HepG2 (cell line): Measurements from ENCODE around the gene STYXL1. TPM values are rescaled to one million over a fixed set of nuclear protein-coding genes. Genes with fewer than 3 reads are reported as not detected.

Source experiments
- ATAC-seq: fragments of 200-7000 bp; cut with Tn5 transposase; 3 replicates; pipeline ENCODE4 v1.9.1; 2020; ENCODE audit warnings: mild to moderate bottlenecking, moderate library complexity
- BruUV-seq: library from RNA; stranded (reverse); fragments of 400-500 nt; replicated peaks from 2 replicates; lab custom pipeline; 2021; lab: Mats Ljungman, UMichigan
- CTCF ChIA-PET: fragments of 300-600 bp; formaldehyde crosslinking; extraction: SDS; loops from one replicate; lab custom pipeline; 2021; ENCODE audit warnings: low total read pairs, inconsistent platforms, low intra/inter-chr PET ratio; lab: Yijun Ruan, JAX
- POLR2A ChIA-PET: fragments of 350-600 bp; sonication (Branson Sonifier 250); formaldehyde crosslinking; loops from one replicate; lab custom pipeline; 2020; ENCODE audit warnings: antibody characterized with exemption, inconsistent platforms; lab: Yijun Ruan, JAX
- DNase-seq: peaks from one replicate; pipeline ENCODE4 v3.0.0-alpha.2; 2015; ENCODE audit warnings: low spot score
- FAIRE-seq: peaks from 3 replicates; lab custom pipeline; 2011; peaks lifted over from hg19 to GRCh38; lab: Jason Lieb, UNC
- H2AFZ ChIP-seq: one replicate; pipeline ENCODE4 v1.6.1; 2011; ENCODE audit warnings: low read length, inconsistent platforms
- H3K27ac ChIP-seq: fragments of 300-600 bp; 3 replicates; pipeline ENCODE4 v1.8.0; 2011; ENCODE audit warnings: mixed run types, mild to moderate bottlenecking, mixed read lengths, low read length, inconsistent platforms; ENCODE audit not compliant: insufficient read depth; ENCODE audit errors: extremely low read length
- H3K27me3 ChIP-seq, 2 experiments: fragments of 200-600 bp in 1 of 2; 2 replicates in 1 of 2; 3 replicates in 1 of 2; pipeline versions ENCODE4 v1.6.0 to v1.8.0; 2011; ENCODE audit warnings: low read length in 2 of 2, mild to moderate bottlenecking in 2 of 2, moderate library complexity in 2 of 2, inconsistent platforms in 1 of 2; ENCODE audit not compliant: insufficient read depth in 2 of 2, control insufficient read depth in 1 of 2
- H3K36me3 ChIP-seq, 2 experiments: fragments of 200-600 bp in 1 of 2; replicated peaks in 1 of 2; 2 replicates in 1 of 2; 3 replicates in 1 of 2; pipeline versions ENCODE4 v1.5.1 to v1.8.0; 2011; ENCODE audit warnings: low read length in 2 of 2, inconsistent platforms in 1 of 2; ENCODE audit not compliant: insufficient read depth in 2 of 2, control insufficient read depth in 1 of 2
- H3K4me1 ChIP-seq: 2 replicates; pipeline ENCODE4 v1.5.1; 2012; ENCODE audit warnings: low read length, inconsistent platforms; ENCODE audit not compliant: insufficient read depth
- H3K4me2 ChIP-seq: 2 replicates; pipeline ENCODE4 v1.6.0; 2011; ENCODE audit warnings: low read depth, low read length, inconsistent platforms
- H3K4me3 ChIP-seq, 3 experiments: fragments of 200-600 bp in 1 of 3; sonication (generic), shearing (Covaris generic) in 1 of 3; replicated peaks in 1 of 3; 2 replicates each; pipeline ENCODE4 v1.5.1; 2011 to 2016; ENCODE audit warnings: low read length in 3 of 3, inconsistent platforms in 2 of 3, low read depth in 2 of 3, mild to moderate bottlenecking in 2 of 3, control low read depth in 1 of 3, mixed read lengths in 1 of 3; ENCODE audit not compliant: insufficient read depth in 1 of 3
- H3K79me2 ChIP-seq: one replicate; pipeline ENCODE4 v1.6.1; 2011; ENCODE audit warnings: low read length, inconsistent platforms; ENCODE audit not compliant: insufficient read depth
- H3K9ac ChIP-seq: 2 replicates; pipeline ENCODE4 v1.6.0; 2011; ENCODE audit warnings: mild to moderate bottlenecking, low read depth, low read length, inconsistent platforms; ENCODE audit not compliant: insufficient read depth
- H3K9me3 ChIP-seq: 2 replicates; pipeline ENCODE4 v1.5.1; 2012; ENCODE audit warnings: mild to moderate bottlenecking, low read length
- H4K20me1 ChIP-seq: 2 replicates; pipeline ENCODE4 v1.6.0; 2011; ENCODE audit warnings: inconsistent platforms, mild to moderate bottlenecking, low read length, moderate library complexity; ENCODE audit not compliant: insufficient read depth
- EHMT2 ChIP-seq: fragments of 200-600 bp; sonication (generic); IDR thresholded peaks from 2 replicates; pipeline ENCODE4 v1.7.0; 2017; ENCODE audit warnings: antibody characterized with exemption, low read depth, low read length, borderline replicate concordance
- KMT2A ChIP-seq: sonication (generic); formaldehyde crosslinking; IDR thresholded peaks from 2 replicates; pipeline ENCODE4 v1.4.0; 2020; ENCODE audit warnings: missing genetic modification reagents
- POLR2AphosphoS5 ChIP-seq: IDR thresholded peaks from 2 replicates; pipeline ENCODE4 v1.6.1; 2012; ENCODE audit warnings: low read depth, low read length
- TCF12 ChIP-seq, 2 experiments: fragments of 450-650 bp in 1 of 2; sonication (generic) in 1 of 2; formaldehyde crosslinking in 1 of 2; IDR thresholded peaks; 2 replicates each; pipeline versions ENCODE4 v1.6.1 to v1.8.0; 2017 to 2022; ENCODE audit warnings: antibody characterized with exemption in 1 of 2, mild to moderate bottlenecking in 1 of 2, missing genetic modification reagents in 1 of 2, moderate library complexity in 1 of 2
- YEATS4 ChIP-seq: sonication (generic); formaldehyde crosslinking; IDR thresholded peaks from 2 replicates; pipeline ENCODE4 v1.4.0; 2020; ENCODE audit warnings: missing genetic modification reagents, borderline replicate concordance
- ZFP36L2 ChIP-seq: sonication (generic); formaldehyde crosslinking; IDR thresholded peaks from 2 replicates; pipeline ENCODE4 v1.4.0; 2020; ENCODE audit warnings: missing genetic modification reagents
- WGBS: methylation state at CpG from one replicate; pipeline ENCODE4 v1.1.6; 2017; ENCODE audit warnings: low lambda C conversion rate; 5-methylcytosine and 5-hydroxymethylcytosine counted together
- in situ Hi-C: cut with HindIII; loops from 2 replicates; pipeline ENCODE4 v1.10.0; 2017; ENCODE audit warnings: low pct_unique_long_range_greater_than_20kb; ENCODE audit not compliant: extremely low pct_ligation_motif_present
- intact Hi-C: fragments of 100-400 bp; cut with micrococcal nuclease; formaldehyde crosslinking; loops from one replicate; pipeline ENCODE4 v1.10.0; 2022; ENCODE audit not compliant: unreplicated experiment
- polyA plus RNA-seq, 8 experiments: library from polyadenylated mRNA; depleted of rRNA in 3 of 8; stranded (reverse) in 7 of 8; unstranded in 1 of 8; fragments of >200 nt; fragmentation: Illumina TruSeq in 4 of 8; extraction: Trizol in 4 of 8; gene quantifications; 2 replicates each; pipeline versions ENCODE4 v1.2.1 to v1.2.3, GENCODE V29; 2011 to 2016; ENCODE audit warnings: low read depth in 4 of 8, missing spikeins in 1 of 8, mixed read lengths in 1 of 8; ENCODE audit not compliant: insufficient read depth in 1 of 8
- total RNA-seq, 5 experiments: library from RNA; depleted of rRNA; stranded (reverse); fragments of >200 nt; fragmentation: Illumina TruSeq; extraction: Trizol; gene quantifications; 2 replicates each; pipeline ENCODE4 v1.2.3, GENCODE V29; 2016; ENCODE audit warnings: low read depth in 1 of 5
- TF ChIP-seq, protein P1 (sequence below): sonication (generic); formaldehyde crosslinking; IDR thresholded peaks from 2 replicates; pipeline ENCODE4 v1.4.0; 2020; ENCODE audit warnings: missing genetic modification reagents
- TF ChIP-seq, protein P2 (sequence below): sonication (generic); formaldehyde crosslinking; IDR thresholded peaks from 2 replicates; pipeline ENCODE4 v1.4.0; 2020; ENCODE audit warnings: missing genetic modification reagents, borderline replicate concordance
- TF ChIP-seq, protein P3 (sequence below): sonication (generic); formaldehyde crosslinking; IDR thresholded peaks from 2 replicates; pipeline ENCODE4 v1.4.0; 2020; ENCODE audit warnings: missing genetic modification reagents, borderline replicate concordance
- TF ChIP-seq, protein P4 (sequence below): sonication (generic); formaldehyde crosslinking; IDR thresholded peaks from 2 replicates; pipeline ENCODE4 v1.4.0; 2020; ENCODE audit warnings: missing genetic modification reagents
- TF ChIP-seq, protein P5 (sequence below): sonication (generic); formaldehyde crosslinking; IDR thresholded peaks from 2 replicates; pipeline ENCODE4 v1.4.0; 2020; ENCODE audit warnings: missing genetic modification reagents; ENCODE audit errors: not compliant biosample characterization

STYXL1 gene
- total and polyA plus RNA-seq, 2 of the 13 experiments (the other 11 are each of a cell fraction or from before 2014, with no cell fraction given), result 23.9 to 38.3 TPM

DNA sequence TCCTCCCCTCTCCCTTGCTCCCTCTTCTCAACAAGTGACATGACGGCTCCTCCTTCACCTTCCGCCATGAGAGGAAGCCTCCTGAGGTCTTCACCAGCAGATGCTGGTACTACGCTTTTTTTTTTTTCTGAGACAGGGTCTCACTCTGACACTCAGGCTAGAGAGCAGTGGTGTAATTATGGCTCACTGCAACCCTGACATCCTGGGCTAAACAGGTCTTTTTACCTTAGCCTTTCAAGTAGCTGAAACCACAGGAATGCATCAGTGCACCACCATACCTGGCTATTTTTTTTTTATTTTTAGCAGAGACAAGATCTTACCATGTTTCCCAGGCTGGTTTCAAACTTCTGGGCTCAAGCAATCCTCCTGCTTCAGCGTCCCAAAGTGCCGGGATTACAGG lies 43.7 kb upstream of the STYXL1 start:
- in situ Hi-C loops, result no loop called here
- DNase-seq (no peak), ATAC-seq (no peak), FAIRE-seq (no peak)
- intact Hi-C loops, result no loop called here
- CTCF ChIA-PET, result no interaction called here
- Histone ChIP-seq H3K79me2 (no peaks in the 10 kb centered on the region), H3K36me3 (peaks cover 35 to 82% of the 10 kb centered on the region in 2 experiments; a peak in 4 of 5 replicates), H3K27me3 (no peaks in the 10 kb centered on the region), H3K4me3 (no peak overlapping the region), H4K20me1 (peaks cover 7% of the 10 kb centered on the region), H3K9ac (no peak overlapping the region), H2AFZ (no peak overlapping the region), H3K4me1 (peaks cover under 1% of the 10 kb centered on the region; the same call in 1 of the 2 replicates), H3K9me3 (no peaks in the 10 kb centered on the region), H3K4me2 (no peak overlapping the region), H3K27ac (no peak overlapping the region)
- POLR2A ChIA-PET, result interaction anchor here (0.7 kb wide), 1 partner anchor 261 kb away, joined by 3 read pairs; no protein-coding TSS in a partner anchor
- BruUV-seq, result no TSS peak
- WGBS, result 95% methylated on average over 5 of the region's 5 CpGs
- TF ChIP-seq, protein P1, sequence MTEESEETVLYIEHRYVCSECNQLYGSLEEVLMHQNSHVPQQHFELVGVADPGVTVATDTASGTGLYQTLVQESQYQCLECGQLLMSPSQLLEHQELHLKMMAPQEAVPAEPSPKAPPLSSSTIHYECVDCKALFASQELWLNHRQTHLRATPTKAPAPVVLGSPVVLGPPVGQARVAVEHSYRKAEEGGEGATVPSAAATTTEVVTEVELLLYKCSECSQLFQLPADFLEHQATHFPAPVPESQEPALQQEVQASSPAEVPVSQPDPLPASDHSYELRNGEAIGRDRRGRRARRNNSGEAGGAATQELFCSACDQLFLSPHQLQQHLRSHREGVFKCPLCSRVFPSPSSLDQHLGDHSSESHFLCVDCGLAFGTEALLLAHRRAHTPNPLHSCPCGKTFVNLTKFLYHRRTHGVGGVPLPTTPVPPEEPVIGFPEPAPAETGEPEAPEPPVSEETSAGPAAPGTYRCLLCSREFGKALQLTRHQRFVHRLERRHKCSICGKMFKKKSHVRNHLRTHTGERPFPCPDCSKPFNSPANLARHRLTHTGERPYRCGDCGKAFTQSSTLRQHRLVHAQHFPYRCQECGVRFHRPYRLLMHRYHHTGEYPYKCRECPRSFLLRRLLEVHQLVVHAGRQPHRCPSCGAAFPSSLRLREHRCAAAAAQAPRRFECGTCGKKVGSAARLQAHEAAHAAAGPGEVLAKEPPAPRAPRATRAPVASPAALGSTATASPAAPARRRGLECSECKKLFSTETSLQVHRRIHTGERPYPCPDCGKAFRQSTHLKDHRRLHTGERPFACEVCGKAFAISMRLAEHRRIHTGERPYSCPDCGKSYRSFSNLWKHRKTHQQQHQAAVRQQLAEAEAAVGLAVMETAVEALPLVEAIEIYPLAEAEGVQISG, result no peak
- TF ChIP-seq KMT2A (CRISPR knock-in tag), result no peak
- TF ChIP-seq, protein P2, sequence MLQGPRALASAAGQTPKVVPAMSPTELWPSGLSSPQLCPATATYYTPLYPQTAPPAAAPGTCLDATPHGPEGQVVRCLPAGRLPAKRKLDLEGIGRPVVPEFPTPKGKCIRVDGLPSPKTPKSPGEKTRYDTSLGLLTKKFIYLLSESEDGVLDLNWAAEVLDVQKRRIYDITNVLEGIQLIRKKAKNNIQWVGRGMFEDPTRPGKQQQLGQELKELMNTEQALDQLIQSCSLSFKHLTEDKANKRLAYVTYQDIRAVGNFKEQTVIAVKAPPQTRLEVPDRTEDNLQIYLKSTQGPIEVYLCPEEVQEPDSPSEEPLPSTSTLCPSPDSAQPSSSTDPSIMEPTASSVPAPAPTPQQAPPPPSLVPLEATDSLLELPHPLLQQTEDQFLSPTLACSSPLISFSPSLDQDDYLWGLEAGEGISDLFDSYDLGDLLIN (CRISPR knock-in tag), result no peak
- TF ChIP-seq, protein P3, sequence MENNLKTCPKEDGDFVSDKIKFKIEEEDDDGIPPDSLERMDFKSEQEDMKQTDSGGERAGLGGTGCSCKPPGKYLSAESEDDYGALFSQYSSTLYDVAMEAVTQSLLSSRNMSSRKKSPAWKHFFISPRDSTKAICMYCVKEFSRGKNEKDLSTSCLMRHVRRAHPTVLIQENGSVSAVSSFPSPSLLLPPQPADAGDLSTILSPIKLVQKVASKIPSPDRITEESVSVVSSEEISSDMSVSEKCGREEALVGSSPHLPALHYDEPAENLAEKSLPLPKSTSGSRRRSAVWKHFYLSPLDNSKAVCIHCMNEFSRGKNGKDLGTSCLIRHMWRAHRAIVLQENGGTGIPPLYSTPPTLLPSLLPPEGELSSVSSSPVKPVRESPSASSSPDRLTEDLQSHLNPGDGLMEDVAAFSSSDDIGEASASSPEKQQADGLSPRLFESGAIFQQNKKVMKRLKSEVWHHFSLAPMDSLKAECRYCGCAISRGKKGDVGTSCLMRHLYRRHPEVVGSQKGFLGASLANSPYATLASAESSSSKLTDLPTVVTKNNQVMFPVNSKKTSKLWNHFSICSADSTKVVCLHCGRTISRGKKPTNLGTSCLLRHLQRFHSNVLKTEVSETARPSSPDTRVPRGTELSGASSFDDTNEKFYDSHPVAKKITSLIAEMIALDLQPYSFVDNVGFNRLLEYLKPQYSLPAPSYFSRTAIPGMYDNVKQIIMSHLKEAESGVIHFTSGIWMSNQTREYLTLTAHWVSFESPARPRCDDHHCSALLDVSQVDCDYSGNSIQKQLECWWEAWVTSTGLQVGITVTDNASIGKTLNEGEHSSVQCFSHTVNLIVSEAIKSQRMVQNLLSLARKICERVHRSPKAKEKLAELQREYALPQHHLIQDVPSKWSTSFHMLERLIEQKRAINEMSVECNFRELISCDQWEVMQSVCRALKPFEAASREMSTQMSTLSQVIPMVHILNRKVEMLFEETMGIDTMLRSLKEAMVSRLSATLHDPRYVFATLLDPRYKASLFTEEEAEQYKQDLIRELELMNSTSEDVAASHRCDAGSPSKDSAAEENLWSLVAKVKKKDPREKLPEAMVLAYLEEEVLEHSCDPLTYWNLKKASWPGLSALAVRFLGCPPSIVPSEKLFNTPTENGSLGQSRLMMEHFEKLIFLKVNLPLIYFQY (CRISPR knock-in tag), result no peak
- TF ChIP-seq EHMT2, result no peak
- TF ChIP-seq, protein P4, sequence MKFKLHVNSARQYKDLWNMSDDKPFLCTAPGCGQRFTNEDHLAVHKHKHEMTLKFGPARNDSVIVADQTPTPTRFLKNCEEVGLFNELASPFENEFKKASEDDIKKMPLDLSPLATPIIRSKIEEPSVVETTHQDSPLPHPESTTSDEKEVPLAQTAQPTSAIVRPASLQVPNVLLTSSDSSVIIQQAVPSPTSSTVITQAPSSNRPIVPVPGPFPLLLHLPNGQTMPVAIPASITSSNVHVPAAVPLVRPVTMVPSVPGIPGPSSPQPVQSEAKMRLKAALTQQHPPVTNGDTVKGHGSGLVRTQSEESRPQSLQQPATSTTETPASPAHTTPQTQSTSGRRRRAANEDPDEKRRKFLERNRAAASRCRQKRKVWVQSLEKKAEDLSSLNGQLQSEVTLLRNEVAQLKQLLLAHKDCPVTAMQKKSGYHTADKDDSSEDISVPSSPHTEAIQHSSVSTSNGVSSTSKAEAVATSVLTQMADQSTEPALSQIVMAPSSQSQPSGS, result no peak
- TF ChIP-seq TCF12 (IDR thresholded peaks at IDR 0.05), result no peak
- no peak for TF ChIP-seq TCF12 (CRISPR knock-in tag; IDR thresholded peaks at IDR 0.05)
- TF ChIP-seq YEATS4 (CRISPR knock-in tag), result no peak
- TF ChIP-seq, protein P5, sequence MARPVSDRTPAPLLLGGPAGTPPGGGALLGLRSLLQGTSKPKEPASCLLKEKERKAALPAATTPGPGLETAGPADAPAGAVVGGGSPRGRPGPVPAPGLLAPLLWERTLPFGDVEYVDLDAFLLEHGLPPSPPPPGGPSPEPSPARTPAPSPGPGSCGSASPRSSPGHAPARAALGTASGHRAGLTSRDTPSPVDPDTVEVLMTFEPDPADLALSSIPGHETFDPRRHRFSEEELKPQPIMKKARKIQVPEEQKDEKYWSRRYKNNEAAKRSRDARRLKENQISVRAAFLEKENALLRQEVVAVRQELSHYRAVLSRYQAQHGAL (CRISPR knock-in tag), result no peak
- TF ChIP-seq ZFP36L2 (CRISPR knock-in tag), result no peak
- TF ChIP-seq POLR2AphosphoS5, result no peak
